H1 (cell line): ENCODE measurements around the gene RPGR. TPM values are rescaled to one million over a fixed set of nuclear protein-coding genes. Genes with fewer than 3 reads are reported as not detected.

ENCODE experiments used
- GABPA ChIP-seq: IDR thresholded peaks from 2 replicates; pipeline ENCODE4 v1.6.1; 2011; ENCODE audit warnings: mild to moderate bottlenecking, low read length, moderate library complexity, borderline replicate concordance; ENCODE audit not compliant: insufficient read depth
- MAFK ChIP-seq: IDR thresholded peaks from 2 replicates; pipeline ENCODE4 v1.6.1; 2012; ENCODE audit warnings: low read depth, mild to moderate bottlenecking, improper control_type of control experiment, low read length
- SIX5 ChIP-seq: IDR thresholded peaks from 2 replicates; pipeline ENCODE4 v1.6.1; 2011; ENCODE audit warnings: mild to moderate bottlenecking, low read depth, low read length
- SUZ12 ChIP-seq: fragments of 200-600 bp; sonication (generic); IDR thresholded peaks from 2 replicates; pipeline ENCODE4 v1.6.1; 2012; ENCODE audit warnings: mild to moderate bottlenecking, inconsistent platforms, low read length, moderate library complexity, mixed read lengths
- polyA plus RNA-seq, 7 experiments: library from polyadenylated mRNA; depleted of rRNA in 3 of 7; stranded (reverse) in 5 of 7; unstranded in 2 of 7; fragments of >200 nt in 5 of 7; fragments of 200-250 nt in 2 of 7; gene quantifications; 1 replicate in 5 of 7; 2 replicates in 1 of 7; 4 replicates in 1 of 7; pipeline versions ENCODE4 v1.2.1 to v1.2.3, GENCODE V29; 2011 to 2013; ENCODE audit warnings: missing spikeins in 2 of 7, mixed read lengths in 2 of 7
- total RNA-seq: library from RNA; stranded (reverse); fragmentation: NEBNext Ultra II Directional; extraction: Animal tissue kit (Norgen Biotek cat#: 25700); gene quantifications from 2 replicates; pipeline ENCODE4 v1.2.1, GENCODE V29; 2021

The RPGR gene
- total and polyA plus RNA-seq, 2 of the 8 experiments (the other 6 are each of a cell fraction or from before 2014, with no cell fraction given) = 1.6 to 10.0 TPM

DNA sequence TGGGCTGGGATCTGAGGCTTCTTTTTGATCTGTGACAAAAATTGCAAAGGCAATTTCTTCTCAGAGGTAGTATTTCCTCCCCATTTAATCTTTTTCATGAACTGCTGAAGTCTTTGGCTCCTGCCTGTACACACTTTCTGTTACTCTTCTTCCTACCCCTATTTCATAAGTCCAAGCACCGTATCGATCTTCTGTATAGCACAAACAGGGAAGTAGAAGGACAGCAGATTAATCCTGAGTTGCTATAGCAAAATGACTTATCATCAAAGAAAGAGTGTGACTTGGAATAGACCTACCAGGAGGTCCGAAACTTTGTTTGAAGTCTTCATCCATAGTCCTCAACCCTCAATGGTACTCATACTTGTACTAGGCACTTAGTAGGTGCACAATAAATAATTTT, 47.1 kb upstream of the RPGR start (continued):
- TF ChIP-seq GABPA = no peak
- no peak for TF ChIP-seq SIX5
- no peak for TF ChIP-seq MAFK
- TF ChIP-seq SUZ12 = no peak
